BE2C (cell line): ENCODE measurements around the gene PCDHGC5.

ENCODE experiments used
- DNase-seq: peaks from one replicate; pipeline ENCODE4 v3.0.0-alpha.2; 2020
- H3K27me3 ChIP-seq: fragments of 250-450 bp; sonication (Bioruptor Pico); 2 replicates; pipeline ENCODE4 v1.5.1; 2020; ENCODE audit warnings: mild to moderate bottlenecking
- H3K36me3 ChIP-seq: fragments of 250-450 bp; sonication (Bioruptor Pico); 2 replicates; pipeline ENCODE4 v1.5.1; 2020; ENCODE audit warnings: mild to moderate bottlenecking
- H3K4me1 ChIP-seq: fragments of 250-450 bp; sonication (Bioruptor Pico); 2 replicates; pipeline ENCODE4 v1.5.1; 2020
- H3K4me3 ChIP-seq: 2 replicates; pipeline ENCODE4 v1.5.1; 2011; ENCODE audit warnings: low read depth, low read length
- H3K9me3 ChIP-seq: fragments of 250-450 bp; sonication (Bioruptor Pico); 2 replicates; pipeline ENCODE4 v1.5.1; 2020
- CTCF ChIP-seq: IDR thresholded peaks from 2 replicates; pipeline ENCODE4 v1.5.1; 2012; ENCODE audit warnings: mild to moderate bottlenecking, low read depth, low read length

PCDHGC5 gene

GRCh38 chr5:141475625-141476131 lies 13.2 kb upstream of the PCDHGC5 start, which contains the start of gene PCDHGC3:
TSS of gene PCDHGC3 (plus strand) at chr5:141475966. CDS start at chr5:141476117, 151 bp downstream.
- H3K4me3 ChIP-seq, result peak within 1 kb of the TSS; percentile 95
- H3K4me1 ChIP-seq, result peaks cover 5% of the 10 kb centered on the region
- no peaks in the 10 kb centered on the region for H3K27me3 ChIP-seq
- peak; percentile 96 for DNase-seq
- TF ChIP-seq CTCF, result peak; percentile 28; the same call in 1 of the 2 replicates
- H3K9me3 ChIP-seq, result no peaks in the 10 kb centered on the region
- H3K36me3 ChIP-seq, result no peaks in the 10 kb centered on the region

DNA sequence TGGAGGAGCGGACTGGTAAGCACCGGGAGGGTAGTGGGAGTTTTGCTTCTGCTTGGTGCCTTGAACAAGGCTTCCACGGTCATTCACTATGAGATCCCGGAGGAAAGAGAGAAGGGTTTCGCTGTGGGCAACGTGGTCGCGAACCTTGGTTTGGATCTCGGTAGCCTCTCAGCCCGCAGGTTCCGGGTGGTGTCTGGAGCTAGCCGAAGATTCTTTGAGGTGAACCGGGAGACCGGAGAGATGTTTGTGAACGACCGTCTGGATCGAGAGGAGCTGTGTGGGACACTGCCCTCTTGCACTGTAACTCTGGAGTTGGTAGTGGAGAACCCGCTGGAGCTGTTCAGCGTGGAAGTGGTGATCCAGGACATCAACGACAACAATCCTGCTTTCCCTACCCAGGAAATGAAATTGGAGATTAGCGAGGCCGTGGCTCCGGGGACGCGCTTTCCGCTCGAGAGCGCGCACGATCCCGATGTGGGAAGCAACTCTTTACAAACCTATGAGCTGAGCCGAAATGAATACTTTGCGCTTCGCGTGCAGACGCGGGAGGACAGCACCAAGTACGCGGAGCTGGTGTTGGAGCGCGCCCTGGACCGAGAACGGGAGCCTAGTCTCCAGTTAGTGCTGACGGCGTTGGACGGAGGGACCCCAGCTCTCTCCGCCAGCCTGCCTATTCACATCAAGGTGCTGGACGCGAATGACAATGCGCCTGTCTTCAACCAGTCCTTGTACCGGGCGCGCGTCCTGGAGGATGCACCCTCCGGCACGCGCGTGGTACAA lies 12.6 kb upstream of the PCDHGC5 start:
- no peak for TF ChIP-seq CTCF
- Histone ChIP-seq H3K36me3 (peaks cover 4% of the 10 kb centered on the region; the same call in 1 of the 2 replicates), H3K9me3 (no peaks in the 10 kb centered on the region), H3K4me1 (peaks cover 5% of the 10 kb centered on the region), H3K27me3 (no peaks in the 10 kb centered on the region), H3K4me3 (peak overlapping the region; percentile 95)
- peak; percentile 50 for DNase-seq

DNA sequence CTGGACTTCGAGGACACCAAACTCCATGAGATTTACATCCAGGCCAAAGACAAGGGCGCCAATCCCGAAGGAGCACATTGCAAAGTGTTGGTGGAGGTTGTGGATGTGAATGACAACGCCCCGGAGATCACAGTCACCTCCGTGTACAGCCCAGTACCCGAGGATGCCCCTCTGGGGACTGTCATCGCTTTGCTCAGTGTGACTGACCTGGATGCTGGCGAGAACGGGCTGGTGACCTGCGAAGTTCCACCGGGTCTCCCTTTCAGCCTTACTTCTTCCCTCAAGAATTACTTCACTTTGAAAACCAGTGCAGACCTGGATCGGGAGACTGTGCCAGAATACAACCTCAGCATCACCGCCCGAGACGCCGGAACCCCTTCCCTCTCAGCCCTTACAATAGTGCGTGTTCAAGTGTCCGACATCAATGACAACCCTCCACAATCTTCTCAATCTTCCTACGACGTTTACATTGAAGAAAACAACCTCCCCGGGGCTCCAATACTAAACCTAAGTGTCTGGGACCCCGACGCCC lies 11.8 kb upstream of the PCDHGC5 start:
- peaks cover 5% of the 10 kb centered on the region; the same call in 1 of the 2 replicates for H3K36me3 ChIP-seq
- no peak for DNase-seq
- peaks cover 5% of the 10 kb centered on the region for H3K4me1 ChIP-seq
- peak overlapping the region; percentile 95 for H3K4me3 ChIP-seq
- no peaks in the 10 kb centered on the region for H3K9me3 ChIP-seq
- no peak for TF ChIP-seq CTCF
- no peaks in the 10 kb centered on the region for H3K27me3 ChIP-seq

GRCh38 chr5:141477815-141478214 lies 11.1 kb upstream of the PCDHGC5 start:
- peaks cover 5% of the 10 kb centered on the region for H3K4me1 ChIP-seq

DNA sequence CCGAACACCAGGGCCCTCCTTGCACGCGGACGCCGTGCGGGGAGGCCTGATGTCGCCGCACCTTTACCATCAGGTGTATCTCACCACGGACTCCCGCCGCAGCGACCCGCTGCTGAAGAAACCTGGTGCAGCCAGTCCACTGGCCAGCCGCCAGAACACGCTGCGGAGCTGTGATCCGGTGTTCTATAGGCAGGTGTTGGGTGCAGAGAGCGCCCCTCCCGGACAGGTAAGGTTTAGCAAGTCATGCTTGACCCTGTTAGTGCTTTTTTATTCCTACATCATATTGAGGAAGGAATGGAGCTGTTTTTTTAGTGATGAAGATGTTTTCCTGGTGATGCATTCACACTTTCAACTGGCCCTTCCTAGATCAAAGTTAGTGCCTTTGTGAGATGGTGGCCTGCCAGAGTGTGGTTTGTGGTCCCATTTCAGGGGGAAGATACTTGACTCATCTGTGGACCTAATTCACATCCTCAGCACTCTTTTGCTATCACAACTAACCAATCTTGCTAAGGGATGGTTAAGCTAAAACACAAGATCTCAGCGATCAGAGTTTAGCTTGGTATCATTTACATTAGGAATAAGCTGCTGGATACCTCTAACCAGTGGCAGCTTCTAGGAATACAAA lies 10.4 kb upstream of the PCDHGC5 start:
- TF ChIP-seq CTCF, result peak; percentile 19
- Histone ChIP-seq H3K36me3 (peaks cover 5% of the 10 kb centered on the region; the same call in 1 of the 2 replicates), H3K4me1 (peaks cover 5% of the 10 kb centered on the region), H3K27me3 (no peaks in the 10 kb centered on the region), H3K4me3 (peak overlapping the region; percentile 95), H3K9me3 (no peaks in the 10 kb centered on the region)
- DNase-seq, result no peak

More at GRCh38 chr5:141477815-141478214, 11.1 kb upstream of the PCDHGC5 start:
- TF ChIP-seq CTCF, result no peak
- Histone ChIP-seq H3K36me3 (peaks cover 5% of the 10 kb centered on the region; the same call in 1 of the 2 replicates), H3K27me3 (no peaks in the 10 kb centered on the region), H3K4me3 (peak overlapping the region; percentile 95), H3K9me3 (no peaks in the 10 kb centered on the region)
- no peak for DNase-seq
